NK-92 treated with Interleukin-12 subunit alpha and Interleukin-12 subunit beta, amount 100 ng/mL, for 24 hours (cell line): ENCODE measurements around the gene PARD3B.
"Not testable (repeated sequence)": the region's sequence is repeated elsewhere in the genome, so short reads cannot be mapped to it uniquely, and the experiment has no call there.

Experiments used
- DNase-seq: peaks from one replicate; lab custom pipeline; 2025; lab: John Stamatoyannopoulos, UW

The PARD3B gene

GRCh38 chr2:205463466-205464025, 918.3 kb downstream of the PARD3B start:
- DNase-seq, result no peak

GRCh38 chr2:205464681-205465080, 919.4 kb downstream of the PARD3B start:
- no peak for DNase-seq

GRCh38 chr2:205465791-205466190, 920.5 kb downstream of the PARD3B start:
- DNase-seq, result no peak

- DNase-seq, result no peak
Measured at GRCh38 chr2:205471776-205472175, 926.5 kb downstream of the PARD3B start.

- DNase-seq, result no peak
Measured at GRCh38 chr2:205473791-205474190, 928.5 kb downstream of the PARD3B start.

GRCh38 chr2:205474741-205475415, 929.6 kb downstream of the PARD3B start:
- DNase-seq, result no peak

GRCh38 chr2:205475416-205475768, 930.1 kb downstream of the PARD3B start:
- no peak for DNase-seq

GRCh38 chr2:205477016-205477705, 931.9 kb downstream of the PARD3B start:
- DNase-seq, result no peak

GRCh38 chr2:205481861-205482260, 936.6 kb downstream of the PARD3B start:
- DNase-seq, result no peak

GRCh38 chr2:205482399-205483081, 937.3 kb downstream of the PARD3B start:
- DNase-seq, result no peak

- DNase-seq, result no peak
Measured at GRCh38 chr2:205483095-205483494, 937.8 kb downstream of the PARD3B start.

- DNase-seq, result no peak
Measured at GRCh38 chr2:205484215-205484614, 938.9 kb downstream of the PARD3B start.

GRCh38 chr2:205484764-205485163, 939.5 kb downstream of the PARD3B start:
- DNase-seq, result no peak

GRCh38 chr2:205493528-205493927, 948.3 kb downstream of the PARD3B start:
- DNase-seq, result not testable (repeated sequence)

GRCh38 chr2:205494537-205495235, 949.4 kb downstream of the PARD3B start:
- DNase-seq, result no peak

GRCh38 chr2:205495819-205496218, 950.5 kb downstream of the PARD3B start:
- no peak for DNase-seq

- DNase-seq, result no peak
Measured at GRCh38 chr2:205496370-205496769, 951.1 kb downstream of the PARD3B start.

GRCh38 chr2:205496772-205497171, 951.5 kb downstream of the PARD3B start:
- DNase-seq, result no peak

- no peak for DNase-seq
Measured at GRCh38 chr2:205499006-205499405, 953.7 kb downstream of the PARD3B start.

- no peak for DNase-seq
Measured at GRCh38 chr2:205500065-205500464, 954.8 kb downstream of the PARD3B start.

GRCh38 chr2:205500951-205501350, 955.7 kb downstream of the PARD3B start:
- no peak for DNase-seq

- no peak for DNase-seq
Measured at GRCh38 chr2:205501826-205502225, 956.6 kb downstream of the PARD3B start.
